Stimulated activated naive CD8-positive, alpha-beta T cell treated with anti-CD3 and anti-CD28 coated beads, Interleukin-15, Interleukin-2, amounts not matched to agents 100 ng/mL and 50 ng/mL, for 24 hours (primary cell): ENCODE data around the gene BTBD2.

Source experiments
- H3K27ac Mint-ChIP-seq: one replicate; pipeline ENCODE4 v1.8.0; 2021; ENCODE audit warnings: mild to moderate bottlenecking, mixed read lengths
- H3K27me3 Mint-ChIP-seq: one replicate; pipeline ENCODE4 v1.8.0; 2021; ENCODE audit warnings: mixed read lengths
- H3K36me3 Mint-ChIP-seq: one replicate; pipeline ENCODE4 v1.8.0; 2021; ENCODE audit warnings: low read depth, mixed read lengths
- H3K4me1 Mint-ChIP-seq: one replicate; pipeline ENCODE4 v1.8.0; 2021; ENCODE audit warnings: low read depth, mixed read lengths
- H3K4me3 Mint-ChIP-seq: one replicate; pipeline ENCODE4 v1.8.0; 2021; ENCODE audit warnings: mild to moderate bottlenecking, mixed read lengths
- H3K9me3 Mint-ChIP-seq: one replicate; pipeline ENCODE4 v1.8.0; 2021; ENCODE audit warnings: mixed read lengths

Gene BTBD2

DNA sequence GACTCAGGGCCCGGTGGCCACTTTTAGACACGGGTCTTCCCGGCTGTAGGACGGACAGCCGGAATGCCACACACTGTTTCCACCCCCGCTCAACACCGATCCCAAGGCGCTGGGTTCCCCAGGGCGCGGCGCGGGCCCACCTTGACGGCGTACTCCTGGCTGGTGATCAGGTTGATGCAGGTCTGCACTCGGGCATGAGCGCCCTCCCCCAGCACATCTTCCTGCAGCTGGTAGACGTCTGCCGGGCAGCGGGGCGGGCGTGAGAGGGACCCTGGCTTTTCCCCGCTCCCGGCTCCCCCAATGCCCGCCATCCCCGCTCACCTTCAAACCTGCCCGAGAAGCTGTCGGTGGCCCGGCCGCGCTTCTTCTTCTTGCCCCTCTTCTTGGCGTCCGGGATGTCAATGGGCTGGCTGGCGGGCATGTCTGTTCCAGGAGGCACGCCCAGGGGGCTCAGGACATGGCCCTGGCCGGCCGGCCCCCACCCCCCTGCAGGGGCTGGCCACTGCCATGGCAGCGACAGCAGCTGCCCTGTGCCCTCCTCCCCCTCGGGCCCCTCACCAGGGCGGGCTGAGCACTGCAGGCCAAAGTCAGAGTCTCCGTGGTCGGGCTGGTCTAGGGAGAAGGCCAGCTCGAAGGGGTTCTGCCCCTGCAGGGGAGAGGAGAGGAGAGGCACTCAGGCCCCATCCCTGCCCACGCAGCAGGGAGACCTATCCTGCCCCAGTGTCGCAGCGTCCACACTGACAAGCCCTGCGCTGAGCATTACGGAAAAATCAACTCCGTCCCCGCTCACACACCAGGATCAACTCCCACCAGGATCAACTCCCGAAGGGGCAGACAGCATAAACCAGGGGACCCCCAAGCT lies 30.8 kb upstream of the BTBD2 start:
- H3K4me3 Mint-ChIP-seq: no peak overlapping the region
- no peak overlapping the region for H3K27ac Mint-ChIP-seq
- H3K9me3 Mint-ChIP-seq: no peaks in the 10 kb centered on the region
- peaks cover 3% of the 10 kb centered on the region for H3K36me3 Mint-ChIP-seq
- H3K4me1 Mint-ChIP-seq: peaks cover 41% of the 10 kb centered on the region
- H3K27me3 Mint-ChIP-seq: no peaks in the 10 kb centered on the region

DNA sequence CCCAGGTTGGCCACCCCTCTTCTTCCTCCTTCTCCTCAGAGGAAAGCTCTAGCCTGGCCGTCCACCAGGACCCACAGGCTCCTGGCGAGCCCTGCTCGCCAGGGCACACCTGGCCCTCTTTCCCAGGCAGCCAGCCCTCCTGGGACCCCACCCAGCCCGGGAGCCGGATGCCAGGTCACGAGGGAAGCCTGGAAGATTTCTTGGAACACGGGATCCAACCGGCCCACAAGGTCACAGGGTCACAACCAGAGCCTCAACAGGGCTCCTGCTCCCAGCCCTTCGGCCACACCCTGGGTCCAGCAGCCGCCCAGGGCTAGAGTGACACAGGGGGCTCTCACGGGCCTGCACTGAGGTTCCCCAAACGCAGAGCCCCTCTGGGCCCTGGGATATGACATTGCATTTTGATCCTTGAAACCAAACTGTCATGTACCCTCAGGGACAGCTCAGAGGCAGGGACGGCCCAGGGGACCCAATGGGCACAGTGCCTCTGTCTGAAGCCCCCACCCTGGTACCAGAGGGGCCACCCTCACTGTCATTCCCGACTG lies 30.1 kb upstream of the BTBD2 start:
- Mint-ChIP-seq H3K27me3 (no peaks in the 10 kb centered on the region), H3K4me3 (no peak overlapping the region), H3K36me3 (peaks cover 3% of the 10 kb centered on the region), H3K4me1 (peaks cover 46% of the 10 kb centered on the region), H3K27ac (no peak overlapping the region), H3K9me3 (no peaks in the 10 kb centered on the region)

DNA sequence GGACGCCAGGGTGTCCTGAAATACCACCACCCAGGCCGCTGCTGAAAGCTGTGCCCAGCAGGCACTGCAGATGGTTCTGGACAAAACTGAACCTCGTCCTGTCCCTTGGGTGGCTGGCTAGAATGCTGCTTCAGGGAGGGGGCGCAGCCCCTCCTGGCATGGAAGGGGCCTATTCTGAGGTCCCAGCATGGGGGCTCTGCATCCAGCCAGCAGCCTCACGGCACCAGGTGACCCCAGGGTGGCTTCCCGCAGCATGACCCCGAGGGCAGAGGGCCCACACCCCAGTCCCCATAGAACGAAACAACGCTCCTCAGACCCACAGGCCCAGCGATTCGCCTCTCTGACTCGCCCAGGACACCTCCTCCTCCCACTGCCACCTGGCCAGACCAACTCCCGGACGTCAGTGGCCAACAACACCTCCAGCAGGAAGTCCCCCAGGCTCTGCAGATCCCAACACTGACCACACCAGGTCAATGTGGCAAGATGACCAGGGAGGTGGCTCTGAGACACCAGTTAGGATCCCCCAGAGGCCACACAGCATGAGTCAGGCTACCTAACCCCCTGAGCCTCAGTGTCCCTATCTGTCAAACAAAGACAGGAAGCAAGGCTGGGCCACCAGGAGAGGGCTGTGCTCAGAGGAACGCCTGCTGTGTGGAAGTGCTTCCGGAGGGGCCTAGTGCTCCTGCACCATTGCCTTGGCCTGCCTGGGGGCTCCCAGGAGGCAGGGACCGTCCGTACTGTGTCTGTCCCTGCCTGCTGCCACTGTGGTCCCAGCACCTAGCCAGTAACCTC lies 29.4 kb upstream of the BTBD2 start:
- peaks cover 6% of the 10 kb centered on the region for H3K36me3 Mint-ChIP-seq
- H3K4me3 Mint-ChIP-seq: no peak overlapping the region
- H3K9me3 Mint-ChIP-seq: no peaks in the 10 kb centered on the region
- H3K4me1 Mint-ChIP-seq: peaks cover 46% of the 10 kb centered on the region
- peak overlapping the region; percentile 68 for H3K27ac Mint-ChIP-seq
- H3K27me3 Mint-ChIP-seq: no peaks in the 10 kb centered on the region

DNA sequence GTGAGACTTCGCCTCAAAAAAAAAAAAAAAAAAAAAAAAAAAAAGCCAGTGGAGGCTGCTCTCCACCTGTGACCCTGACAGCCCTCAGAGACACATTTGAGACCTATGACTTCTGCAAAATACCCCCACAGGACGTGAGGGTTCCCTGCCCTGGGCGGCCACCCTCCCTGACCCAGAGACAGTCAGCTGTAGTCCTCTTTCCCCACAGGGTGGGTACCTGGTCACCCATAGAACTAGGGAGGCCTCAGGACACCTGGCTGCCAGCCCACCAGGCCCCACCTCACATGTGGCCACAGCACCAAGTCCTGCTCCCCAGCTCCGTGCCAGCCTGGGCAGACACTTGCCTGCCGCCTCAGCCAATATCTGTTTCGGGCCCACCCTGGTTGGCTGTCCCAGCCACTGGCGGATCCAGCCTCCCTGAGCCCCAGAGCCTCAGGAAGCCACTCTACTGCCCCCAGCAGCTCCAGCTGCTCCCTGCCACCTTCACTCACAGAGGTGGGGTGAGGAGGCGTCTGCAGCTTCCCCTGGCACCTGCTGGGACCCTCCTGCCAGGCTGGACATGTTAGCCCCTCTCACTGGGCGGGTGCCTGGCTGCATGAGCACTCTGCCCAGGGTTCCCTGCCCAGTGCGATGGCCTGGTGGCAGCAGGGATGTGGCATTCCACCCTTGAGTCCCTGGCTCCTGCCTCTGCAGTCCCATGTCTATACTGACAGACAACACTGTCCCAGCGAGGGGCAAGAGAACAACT lies 28.6 kb upstream of the BTBD2 start:
- H3K27me3 Mint-ChIP-seq: no peaks in the 10 kb centered on the region
- H3K27ac Mint-ChIP-seq: peak overlapping the region; percentile 81
- H3K36me3 Mint-ChIP-seq: peaks cover 6% of the 10 kb centered on the region
- no peaks in the 10 kb centered on the region for H3K9me3 Mint-ChIP-seq
- peaks cover 39% of the 10 kb centered on the region for H3K4me1 Mint-ChIP-seq
- no peak overlapping the region for H3K4me3 Mint-ChIP-seq

DNA sequence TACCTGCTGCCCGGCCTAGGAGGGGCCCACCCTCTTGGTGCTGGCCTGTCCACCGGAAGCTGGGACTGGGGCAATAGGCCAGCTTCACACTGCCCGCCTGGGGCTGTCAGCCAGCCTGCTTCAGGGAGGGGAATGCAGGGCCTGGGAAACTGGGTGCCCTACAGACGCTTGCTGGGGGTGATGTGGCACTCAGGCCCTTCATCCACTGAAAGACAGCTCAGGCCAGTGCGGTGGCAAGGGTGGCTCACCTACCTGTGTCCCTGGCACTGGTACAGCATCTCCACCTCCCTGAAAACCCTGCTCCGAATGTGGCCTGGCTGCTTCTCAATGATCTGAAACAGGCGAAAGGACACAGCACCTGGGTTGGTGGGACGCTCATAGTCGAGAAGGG lies 27.7 kb upstream of the BTBD2 start:
- H3K4me1 Mint-ChIP-seq: peaks cover 35% of the 10 kb centered on the region
- H3K4me3 Mint-ChIP-seq: peak overlapping the region; percentile 72
- no peaks in the 10 kb centered on the region for H3K9me3 Mint-ChIP-seq
- no peaks in the 10 kb centered on the region for H3K27me3 Mint-ChIP-seq
- peak overlapping the region; percentile 81 for H3K27ac Mint-ChIP-seq
- H3K36me3 Mint-ChIP-seq: peaks cover 6% of the 10 kb centered on the region

DNA sequence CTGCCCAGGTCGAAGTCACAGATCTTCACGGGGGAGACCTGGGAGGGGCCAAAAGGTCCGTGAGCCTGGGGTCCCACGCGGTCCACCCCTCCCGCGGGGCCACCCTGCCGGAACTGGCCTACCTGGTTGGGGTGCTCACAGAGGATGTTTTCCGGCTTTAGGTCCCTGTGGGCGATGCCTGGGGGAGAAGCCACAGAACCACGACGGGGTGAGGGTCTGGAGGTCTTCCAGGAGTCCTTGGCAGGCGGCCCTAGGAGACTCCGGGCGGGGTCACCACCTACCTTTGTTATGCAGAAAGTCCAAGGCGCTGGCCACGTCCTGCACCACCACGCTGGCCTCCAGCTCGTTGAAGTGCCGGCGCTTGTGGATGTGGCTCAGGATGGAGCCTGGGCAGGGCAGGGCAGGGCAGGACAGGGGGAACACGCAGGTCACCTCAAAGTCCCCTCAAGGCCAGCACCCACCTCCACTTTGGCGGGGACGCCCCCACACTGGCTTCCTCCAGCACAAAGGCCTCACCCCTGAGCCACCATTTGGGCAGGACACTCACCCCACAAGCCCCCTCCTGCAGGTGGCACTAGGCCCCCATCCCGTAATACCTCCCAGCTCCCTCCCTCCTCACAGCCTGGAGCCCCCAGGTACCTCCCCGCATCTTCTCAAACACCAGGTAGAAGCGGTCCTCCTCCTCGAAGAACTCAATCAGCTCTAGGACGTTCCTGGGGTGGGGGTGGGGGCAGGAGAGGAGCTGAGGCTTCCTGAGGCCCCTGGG lies 27.2 kb upstream of the BTBD2 start:
- Mint-ChIP-seq H3K9me3 (no peaks in the 10 kb centered on the region), H3K27me3 (no peaks in the 10 kb centered on the region), H3K4me3 (peak overlapping the region; percentile 72), H3K27ac (peak overlapping the region; percentile 81), H3K36me3 (peaks cover 6% of the 10 kb centered on the region), H3K4me1 (peaks cover 33% of the 10 kb centered on the region)

DNA sequence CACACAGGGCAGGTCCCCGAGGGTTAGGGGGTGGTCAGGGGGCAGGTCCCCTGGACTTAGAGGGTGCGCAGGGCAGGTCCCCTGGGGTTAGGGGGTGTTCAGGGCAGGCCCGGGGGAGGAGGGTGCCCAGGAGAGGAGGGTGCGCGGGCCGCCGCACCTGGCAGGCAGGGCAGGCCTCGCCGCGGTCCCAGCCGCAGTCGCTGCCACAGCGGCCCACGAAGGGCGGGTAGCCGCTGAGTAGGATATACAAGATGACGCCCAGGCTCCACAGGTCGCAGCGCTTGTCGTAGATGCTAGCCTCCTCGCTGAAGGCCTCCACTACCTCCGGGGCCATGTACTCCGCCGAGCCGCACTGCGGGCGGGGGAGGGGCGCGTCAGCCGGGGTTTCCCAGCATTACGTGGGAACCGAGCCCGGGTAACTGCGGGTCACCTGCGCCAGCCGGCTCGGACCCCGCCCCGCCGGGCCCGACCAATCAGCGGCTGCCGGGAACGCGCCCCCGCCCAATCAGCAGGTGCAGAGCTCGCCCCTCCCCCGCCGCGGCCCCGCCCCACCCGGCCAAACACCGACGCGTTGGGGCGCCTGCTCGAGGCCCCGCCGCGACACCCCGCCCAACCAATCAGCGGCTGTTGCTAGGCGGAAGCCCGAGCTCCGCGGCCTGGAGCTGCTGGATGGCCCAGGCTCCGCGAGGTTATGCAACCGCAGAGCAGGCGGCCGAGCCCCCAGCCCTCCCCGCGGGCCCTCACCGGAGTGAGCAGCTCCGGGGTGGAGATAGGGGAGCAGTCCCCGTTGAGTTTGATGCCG lies 26.4 kb upstream of the BTBD2 start:
- peak overlapping the region; percentile 81 for H3K27ac Mint-ChIP-seq
- H3K27me3 Mint-ChIP-seq: no peaks in the 10 kb centered on the region
- H3K9me3 Mint-ChIP-seq: no peaks in the 10 kb centered on the region
- H3K36me3 Mint-ChIP-seq: peaks cover 6% of the 10 kb centered on the region
- H3K4me3 Mint-ChIP-seq: peak overlapping the region; percentile 74
- peaks cover 25% of the 10 kb centered on the region for H3K4me1 Mint-ChIP-seq

DNA sequence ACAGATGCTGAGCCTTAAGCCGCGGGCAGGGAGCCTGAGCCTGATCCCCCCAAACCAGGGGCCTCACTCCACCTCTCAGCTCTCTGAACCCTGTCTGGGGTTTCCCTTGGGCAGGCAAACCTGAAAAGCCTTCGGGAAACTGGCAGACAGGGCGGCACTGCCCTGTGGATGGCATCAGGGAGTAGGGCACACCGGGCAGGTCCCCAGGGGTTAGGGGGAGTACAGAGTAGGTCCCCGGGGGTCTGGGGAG lies 25.8 kb upstream of the BTBD2 start:
- H3K4me3 Mint-ChIP-seq: peak overlapping the region; percentile 74
- peak overlapping the region; percentile 55 for H3K27ac Mint-ChIP-seq
- peaks cover 23% of the 10 kb centered on the region for H3K4me1 Mint-ChIP-seq
- H3K9me3 Mint-ChIP-seq: no peaks in the 10 kb centered on the region
- peaks cover 6% of the 10 kb centered on the region for H3K36me3 Mint-ChIP-seq
- no peaks in the 10 kb centered on the region for H3K27me3 Mint-ChIP-seq

DNA sequence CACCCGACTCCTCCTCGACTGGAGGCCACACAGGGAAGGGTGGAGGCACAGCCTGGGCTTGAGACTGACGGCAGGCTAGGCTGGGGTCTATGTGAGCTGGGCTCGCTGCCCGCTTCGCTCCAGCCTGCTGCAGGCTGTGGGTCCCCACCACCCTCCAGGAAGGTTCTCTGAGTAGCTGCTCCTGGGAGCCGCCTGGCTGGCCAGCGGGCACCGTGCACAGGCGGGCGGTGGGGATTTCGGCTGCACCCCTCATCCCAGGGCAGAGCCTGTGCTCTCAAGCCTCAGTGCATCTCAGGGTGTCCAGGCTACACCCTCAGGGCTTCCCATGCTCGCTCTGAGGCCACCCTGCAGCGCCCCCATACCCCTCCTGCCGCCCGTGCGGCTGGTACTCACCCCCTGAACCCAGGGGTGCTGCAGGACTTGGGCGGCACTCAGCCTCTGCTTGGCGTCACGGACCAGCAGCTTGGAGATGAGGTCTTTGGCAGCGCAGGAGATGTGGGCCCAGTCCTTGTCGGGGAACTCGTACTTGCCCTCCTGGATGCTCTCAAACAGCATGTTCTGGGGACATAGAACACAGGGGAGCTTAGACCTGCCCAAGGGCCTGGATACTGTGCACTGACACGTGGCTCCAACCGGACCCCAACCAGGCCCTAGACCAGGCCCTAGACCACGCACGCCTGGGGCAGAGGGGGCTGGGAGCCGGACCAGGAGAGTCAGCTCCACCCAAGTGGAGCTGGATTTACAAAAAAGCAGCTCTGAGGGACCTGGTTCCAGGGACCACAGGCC lies 25.3 kb upstream of the BTBD2 start:
- H3K36me3 Mint-ChIP-seq: peaks cover 6% of the 10 kb centered on the region
- peak overlapping the region; percentile 55 for H3K27ac Mint-ChIP-seq
- H3K9me3 Mint-ChIP-seq: no peaks in the 10 kb centered on the region
- H3K4me1 Mint-ChIP-seq: peaks cover 23% of the 10 kb centered on the region
- H3K4me3 Mint-ChIP-seq: peak overlapping the region; percentile 74
- H3K27me3 Mint-ChIP-seq: no peaks in the 10 kb centered on the region

DNA sequence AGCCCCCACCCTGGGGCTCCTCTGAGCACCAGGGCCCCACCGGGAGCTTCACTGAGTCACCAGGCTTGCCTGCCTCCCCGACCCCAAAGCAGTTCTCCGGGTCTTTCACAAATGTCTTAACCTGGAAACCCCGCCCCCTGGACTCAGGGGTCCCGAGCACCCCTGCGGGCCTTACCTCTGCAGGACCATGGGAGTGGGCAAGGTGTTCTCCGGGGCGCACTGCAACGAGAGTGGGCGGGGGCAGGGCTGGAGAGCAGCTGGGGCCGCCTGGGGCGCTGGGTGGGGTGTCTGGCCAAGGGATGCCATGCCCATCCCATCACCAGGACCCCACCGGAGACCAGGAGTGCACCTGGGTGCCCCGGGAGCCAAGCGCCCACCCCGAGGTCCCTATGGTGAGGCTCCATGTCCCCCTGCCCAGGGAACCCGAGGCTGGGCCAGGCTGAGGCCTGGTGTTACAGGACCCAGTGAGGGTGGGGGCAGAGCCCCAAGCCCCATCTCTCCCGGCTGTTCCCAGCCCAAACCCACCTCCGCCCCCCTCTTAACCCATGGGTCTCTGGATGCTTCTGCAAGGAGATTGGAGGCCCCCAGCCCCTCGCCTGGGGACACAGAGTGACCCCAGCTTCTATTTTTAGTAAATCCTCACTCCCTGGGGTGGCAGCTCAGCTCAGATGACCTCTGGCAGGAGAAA lies 24.6 kb upstream of the BTBD2 start:
- Mint-ChIP-seq H3K27ac (no peak overlapping the region), H3K36me3 (peaks cover 6% of the 10 kb centered on the region), H3K4me1 (peaks cover 26% of the 10 kb centered on the region), H3K9me3 (no peaks in the 10 kb centered on the region), H3K27me3 (no peaks in the 10 kb centered on the region), H3K4me3 (no peak overlapping the region)

DNA sequence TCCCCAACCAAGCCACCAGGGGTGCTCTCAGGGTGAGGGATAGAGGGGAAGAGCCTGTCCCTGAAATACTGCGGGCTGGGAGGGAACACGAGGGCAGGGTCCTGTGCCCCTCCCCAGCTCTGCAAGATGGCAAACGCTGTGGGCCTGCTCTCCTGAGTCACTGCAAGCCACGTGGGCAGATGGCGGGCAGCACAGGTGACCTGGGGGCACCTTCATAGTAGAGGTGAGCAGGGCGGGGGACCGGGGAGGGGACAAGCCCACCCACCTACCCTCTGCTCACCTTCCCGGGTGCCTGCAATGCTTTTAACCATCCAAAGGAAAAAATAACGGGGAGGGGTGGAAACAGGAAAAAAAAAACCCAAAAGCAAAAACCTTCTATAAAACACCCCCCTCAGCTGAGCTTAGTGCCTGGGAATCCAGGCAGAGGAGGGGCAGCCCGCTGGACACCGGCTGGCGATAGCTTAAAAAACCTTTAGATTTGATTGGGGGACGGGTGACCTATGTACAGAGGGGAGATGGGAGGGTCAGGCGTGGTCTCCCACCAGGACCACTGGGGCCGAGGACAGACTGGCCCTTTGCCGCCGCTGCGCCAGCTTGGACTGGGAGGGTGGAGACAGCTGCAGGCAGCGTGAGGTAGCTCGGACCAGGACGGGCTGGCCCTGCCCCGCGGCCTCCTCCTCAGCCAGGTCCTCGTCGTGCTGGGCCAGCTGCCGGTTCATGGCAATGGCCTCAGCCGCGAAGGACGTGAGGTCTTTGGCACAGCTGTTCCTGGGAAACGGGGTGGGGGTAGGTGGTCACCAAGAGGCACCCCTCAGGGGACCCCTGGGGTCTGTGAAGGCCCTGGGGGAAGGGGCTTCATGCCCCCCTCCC lies 23.8 kb upstream of the BTBD2 start:
- Mint-ChIP-seq H3K27me3 (no peaks in the 10 kb centered on the region), H3K36me3 (peaks cover 6% of the 10 kb centered on the region), H3K4me1 (peaks cover 26% of the 10 kb centered on the region), H3K4me3 (no peak overlapping the region), H3K9me3 (no peaks in the 10 kb centered on the region), H3K27ac (no peak overlapping the region)
